Tibial nerve (tissue), 4 donors: ENCODE data around the gene FBN1. TPM values are rescaled to one million over a fixed set of nuclear protein-coding genes. Genes with fewer than 3 reads are reported as not detected.

Experiments
- DNase-seq, 2 donors: peaks; one replicate each; pipeline ENCODE4 v3.0.0-alpha.2; 2019; ENCODE audit warnings: low spot score in 2 of 2
- H3K27ac ChIP-seq, 4 donors: fragments of 200-600 bp; sonication (generic) in 3 of 4; one replicate each; pipeline ENCODE4 v1.5.1; 2017 to 2019; ENCODE audit warnings: mild to moderate bottlenecking in 1 of 4
- H3K27me3 ChIP-seq, 2 donors: fragments of 200-600 bp; sonication (generic) in 1 of 2; one replicate each; pipeline versions ENCODE4 v1.5.1 to v1.6.0; 2017 to 2019
- H3K36me3 ChIP-seq, 3 donors: fragments of 200-600 bp; sonication (generic); one replicate each; pipeline ENCODE4 v1.5.1; 2018 to 2019
- H3K4me1 ChIP-seq, 4 donors: fragments of 200-600 bp; sonication (generic) in 3 of 4; one replicate each; pipeline ENCODE4 v1.5.1; 2017 to 2019
- H3K4me3 ChIP-seq, 4 donors: fragments of 200-600 bp; sonication (generic) in 3 of 4; one replicate each; pipeline ENCODE4 v1.5.1; 2017 to 2019; ENCODE audit warnings: mild to moderate bottlenecking in 1 of 4, moderate library complexity in 1 of 4
- H3K9me3 ChIP-seq, 4 donors: fragments of 200-600 bp; sonication (generic) in 3 of 4; one replicate each; pipeline ENCODE4 v1.5.1; 2017 to 2019
- CTCF ChIP-seq, 5 experiments: fragments of 200-600 bp in 3 of 5; fragments of 450-650 bp in 2 of 5; sonication (generic) in 3 of 5; IDR thresholded peaks; one replicate each; pipeline ENCODE4 v1.5.1; 2016 to 2019; ENCODE audit warnings: antibody characterized with exemption in 5 of 5, mild to moderate bottlenecking in 3 of 5, moderate library complexity in 2 of 5
- EP300 ChIP-seq, 2 donors: sonication (generic); formaldehyde crosslinking; IDR thresholded peaks; one replicate each; pipeline ENCODE4 v1.6.1; 2017; ENCODE audit warnings: antibody characterized with exemption in 2 of 2, mild to moderate bottlenecking in 1 of 2
- POLR2A ChIP-seq, 2 donors: fragments of 450-650 bp; IDR thresholded peaks; one replicate each; pipeline ENCODE4 v1.6.1; 2017; ENCODE audit warnings: antibody characterized with exemption in 2 of 2, mild to moderate bottlenecking in 2 of 2, moderate library complexity in 2 of 2
- WGBS, 2 donors: methylation state at CpG; one replicate each; pipeline ENCODE4 v1.1.5; 2018; 5-methylcytosine and 5-hydroxymethylcytosine counted together
- total RNA-seq, 4 donors: library from RNA; depleted of rRNA; stranded (reverse); fragments of >200 nt; gene quantifications; one replicate each; pipeline ENCODE4 v1.1.0, GENCODE V29; 2016

The FBN1 gene
- total RNA-seq, 4 donors from 2014 or later, result 144 to 293 (median 234) TPM

GRCh38 chr15:48556159-48556897 is 89.2 kb downstream of the FBN1 start:
- Histone ChIP-seq H3K4me3 (no peak overlapping the region), H3K4me1 (peaks cover 0 to 41% (median 8%) of the 10 kb centered on the region in 4 donors), H3K9me3 (no peaks in the 10 kb centered on the region), H3K27ac (no peak overlapping the region), H3K27me3 (no peaks in the 10 kb centered on the region), H3K36me3 (no peaks in the 10 kb centered on the region)
- no peak for TF ChIP-seq EP300 (IDR thresholded peaks at IDR 0.05)
- no peak for TF ChIP-seq CTCF (IDR thresholded peaks at IDR 0.05)
- TF ChIP-seq POLR2A (IDR thresholded peaks at IDR 0.05), result no peak
- 79% methylated on average over 7 of the region's 7 CpGs for WGBS, 2 donors
- DNase-seq, result no peak

- 88 to 92% methylated on average over 6 of the region's 6 CpGs for WGBS, 2 donors
- Histone ChIP-seq H3K27me3 (no peaks in the 10 kb centered on the region), H3K27ac (no peak overlapping the region), H3K36me3 (no peaks in the 10 kb centered on the region), H3K9me3 (no peaks in the 10 kb centered on the region), H3K4me1 (peaks cover 0 to 34% (median 8%) of the 10 kb centered on the region in 4 donors), H3K4me3 (no peak overlapping the region)
- no peak for DNase-seq
- TF ChIP-seq EP300 (IDR thresholded peaks at IDR 0.05) (no peak), CTCF (IDR thresholded peaks at IDR 0.05) (no peak), POLR2A (IDR thresholded peaks at IDR 0.05) (no peak)
These were observed 90.1 kb downstream of the FBN1 start for GRCh38 chr15:48555241-48555881.

- Histone ChIP-seq H3K27me3 (no peaks in the 10 kb centered on the region), H3K36me3 (no peaks in the 10 kb centered on the region), H3K4me1 (peaks cover 0 to 25% (median 2%) of the 10 kb centered on the region in 4 donors), H3K4me3 (no peak overlapping the region), H3K27ac (no peak overlapping the region), H3K9me3 (no peaks in the 10 kb centered on the region)
- 54% methylated on average over 5 of the region's 5 CpGs for WGBS, 2 donors
- no peak for DNase-seq
- TF ChIP-seq CTCF (IDR thresholded peaks at IDR 0.05), result no peak
- TF ChIP-seq POLR2A (IDR thresholded peaks at IDR 0.05), result no peak
- no peak for TF ChIP-seq EP300 (IDR thresholded peaks at IDR 0.05)
These were observed 91.4 kb downstream of the FBN1 start for GRCh38 chr15:48554112-48554511.

- no peaks in the 10 kb centered on the region for H3K36me3 ChIP-seq
- no peak for DNase-seq
- no peaks in the 10 kb centered on the region for H3K9me3 ChIP-seq
- H3K4me1 ChIP-seq, result peaks cover 0 to 25% (median under 1%) of the 10 kb centered on the region in 4 donors
- 48 to 68% methylated on average over 2 of the region's 2 CpGs for WGBS, 2 donors
- H3K27ac ChIP-seq, result no peak overlapping the region
- TF ChIP-seq EP300 (IDR thresholded peaks at IDR 0.05) (no peak), POLR2A (IDR thresholded peaks at IDR 0.05) (no peak), CTCF (IDR thresholded peaks at IDR 0.05) (no peak)
- H3K27me3 ChIP-seq, result no peaks in the 10 kb centered on the region
- H3K4me3 ChIP-seq, result no peak overlapping the region
These were observed 92.0 kb downstream of the FBN1 start for GRCh38 chr15:48553559-48553958.

- no peak overlapping the region for H3K27ac ChIP-seq
- no peak for TF ChIP-seq POLR2A (IDR thresholded peaks at IDR 0.05)
- no peak for TF ChIP-seq EP300 (IDR thresholded peaks at IDR 0.05)
- no peak for TF ChIP-seq CTCF (IDR thresholded peaks at IDR 0.05)
- DNase-seq, result no peak
- H3K9me3 ChIP-seq, result no peaks in the 10 kb centered on the region
- H3K36me3 ChIP-seq, result no peaks in the 10 kb centered on the region
- no peak overlapping the region for H3K4me3 ChIP-seq
- peaks cover 0 to 33% (median 7%) of the 10 kb centered on the region in 4 donors for H3K4me1 ChIP-seq
- no peaks in the 10 kb centered on the region for H3K27me3 ChIP-seq
- WGBS, 2 donors, result 92 to 93% methylated on average over 3 of the region's 3 CpGs
These were observed 94.5 kb downstream of the FBN1 start for GRCh38 chr15:48550822-48551525.
